ENCODE measurements around the gene CACNA1C. TPM values are rescaled to one million over a fixed set of nuclear protein-coding genes. Genes with fewer than 3 reads are reported as not detected.

CACNA1C gene
- total RNA-seq, 1 experiment from 2014 or later, result 3.7 TPM

- POLR2A ChIA-PET (ENCODE audit: low non-redundant PET), result no interaction called here
- intact Hi-C loops (cut with micrococcal nuclease; ENCODE audit: unreplicated experiment), result no loop called here
- H3K27me3 ChIP-seq (replicated peaks; ENCODE audit: insufficient read depth, low read depth, low read length, poor library complexity), result no peaks in the 10 kb centered on the region
- CTCF ChIA-PET, result no interaction called here
- H3K4me3 ChIP-seq (ENCODE audit: low read depth, low read length, poor library complexity, severe bottlenecking), result no peak overlapping the region
- DNase-seq (ENCODE audit: low spot score), result no peak
- peaks cover 25% of the 10 kb centered on the region for H3K4me1 ChIP-seq (ENCODE audit: insufficient read depth, low read length, poor library complexity, severe bottlenecking)
- H3K27ac ChIP-seq (ENCODE audit: low read depth, low read length, poor library complexity, severe bottlenecking), result no peak overlapping the region
- no peaks in the 10 kb centered on the region for H3K9me3 ChIP-seq (ENCODE audit: low read depth, low read length, poor library complexity, severe bottlenecking)
- TF ChIP-seq CTCF (conservative IDR thresholded peaks at IDR 0.05; ENCODE audit: low read depth, low read length), result no peak
- no peak for TF ChIP-seq EZH2 (IDR thresholded peaks at IDR 0.05; ENCODE audit: borderline replicate concordance, low read depth, low read length, poor library complexity, severe bottlenecking)
- no peaks in the 10 kb centered on the region for H3K36me3 ChIP-seq (ENCODE audit: insufficient read depth, low read length, poor library complexity, severe bottlenecking)
- BruUV-seq (replicated peaks), result no TSS peak
These were observed 276.9 kb downstream of the CACNA1C start for GRCh38 chr12:2329661-2330210.

- no peaks in the 10 kb centered on the region for H3K36me3 ChIP-seq (ENCODE audit: insufficient read depth, low read length, poor library complexity, severe bottlenecking)
- no peak overlapping the region for H3K4me3 ChIP-seq (ENCODE audit: low read depth, low read length, poor library complexity, severe bottlenecking)
- TF ChIP-seq EZH2 (IDR thresholded peaks at IDR 0.05; ENCODE audit: borderline replicate concordance, low read depth, low read length, poor library complexity, severe bottlenecking) (no peak), CTCF (conservative IDR thresholded peaks at IDR 0.05; ENCODE audit: low read depth, low read length) (no peak)
- BruUV-seq (replicated peaks), result no TSS peak
- H3K27me3 ChIP-seq (replicated peaks; ENCODE audit: insufficient read depth, low read depth, low read length, poor library complexity), result no peaks in the 10 kb centered on the region
- ChIA-PET POLR2A (ENCODE audit: low non-redundant PET) (no interaction called here), CTCF (no interaction called here)
- H3K9me3 ChIP-seq (ENCODE audit: low read depth, low read length, poor library complexity, severe bottlenecking), result no peaks in the 10 kb centered on the region
- peaks cover 47% of the 10 kb centered on the region for H3K4me1 ChIP-seq (ENCODE audit: insufficient read depth, low read length, poor library complexity, severe bottlenecking)
- intact Hi-C loops (cut with micrococcal nuclease; ENCODE audit: unreplicated experiment), result no loop called here
- DNase-seq (ENCODE audit: low spot score), result no peak
- H3K27ac ChIP-seq (ENCODE audit: low read depth, low read length, poor library complexity, severe bottlenecking), result no peak overlapping the region
These were observed 279.4 kb downstream of the CACNA1C start for GRCh38 chr12:2332236-2332635.

DNA sequence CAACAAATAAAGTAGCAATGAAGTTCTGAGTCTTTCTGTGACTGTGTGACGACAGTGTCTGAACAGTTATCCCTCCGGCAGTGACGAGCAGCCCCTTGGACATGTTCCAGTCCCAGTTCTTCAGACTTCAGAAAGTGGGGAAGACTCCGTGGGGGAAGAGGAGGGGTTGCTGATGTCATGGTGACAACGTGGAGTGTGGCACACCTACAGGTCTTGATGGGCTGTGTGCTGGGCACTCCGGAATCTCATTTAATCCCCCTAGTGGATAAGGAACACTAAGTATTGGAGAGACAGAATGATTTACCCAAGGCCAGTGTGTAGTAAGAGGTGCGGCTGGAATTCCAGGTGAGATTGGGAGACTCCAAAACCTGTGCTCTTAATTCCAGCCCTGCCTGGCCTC lies 280.2 kb downstream of the CACNA1C start:
- Histone ChIP-seq H3K9me3 (ENCODE audit: low read depth, low read length, poor library complexity, severe bottlenecking) (no peaks in the 10 kb centered on the region), H3K4me3 (ENCODE audit: low read depth, low read length, poor library complexity, severe bottlenecking) (no peak overlapping the region), H3K36me3 (ENCODE audit: insufficient read depth, low read length, poor library complexity, severe bottlenecking) (no peaks in the 10 kb centered on the region), H3K4me1 (ENCODE audit: insufficient read depth, low read length, poor library complexity, severe bottlenecking) (peaks cover 54% of the 10 kb centered on the region), H3K27me3 (replicated peaks; ENCODE audit: insufficient read depth, low read depth, low read length, poor library complexity) (no peaks in the 10 kb centered on the region), H3K27ac (ENCODE audit: low read depth, low read length, poor library complexity, severe bottlenecking) (no peak overlapping the region)
- BruUV-seq (replicated peaks), result no TSS peak
- intact Hi-C loops (cut with micrococcal nuclease; ENCODE audit: unreplicated experiment), result no loop called here
- DNase-seq (ENCODE audit: low spot score), result no peak
- ChIA-PET POLR2A (ENCODE audit: low non-redundant PET) (no interaction called here), CTCF (no interaction called here)
- no peak for TF ChIP-seq CTCF (conservative IDR thresholded peaks at IDR 0.05; ENCODE audit: low read depth, low read length)
- no peak for TF ChIP-seq EZH2 (IDR thresholded peaks at IDR 0.05; ENCODE audit: borderline replicate concordance, low read depth, low read length, poor library complexity, severe bottlenecking)

Measured in A673 (cell line).